T-cell (primary cell): ENCODE measurements around the gene LTBP3. TPM values are rescaled to one million over a fixed set of nuclear protein-coding genes. Genes with fewer than 3 reads are reported as not detected.
"Not testable (repeated sequence)": the region's sequence is repeated elsewhere in the genome, so short reads cannot be mapped to it uniquely, and the experiment has no call there.

Source experiments
- ATAC-seq, 4 experiments: fragments of 200-7000 bp in 3 of 4; fragments of 150-1000 bp in 1 of 4; cut with Tn5 transposase; replicated peaks in 1 of 4; 1 replicate in 3 of 4; 2 replicates in 1 of 4; pipeline ENCODE4 v1.10.0; 2021; ENCODE audit warnings: moderate library complexity in 3 of 4, mild to moderate bottlenecking in 2 of 4, moderate number of reproducible peaks in 1 of 4
- CTCF ChIA-PET, 2 donors: fragments of 300-600 bp; sonication (Branson Sonifier 250); formaldehyde crosslinking; loops; one replicate each; lab custom pipeline; 2022; ENCODE audit warnings: antibody characterized with exemption in 2 of 2; lab: Charles Lee
- POLR2A ChIA-PET, 2 donors: fragments of 300-600 bp; sonication (Branson Sonifier 250); formaldehyde crosslinking; loops; one replicate each; lab custom pipeline; 2022; ENCODE audit warnings: antibody characterized with exemption in 2 of 2; lab: Charles Lee
- DNase-seq, 35 experiments: peaks; one replicate each; pipeline versions ENCODE4 v3.0.0 to v3.0.0-alpha.2; 2013 to 2023
- H3K27ac ChIP-seq: one replicate; pipeline ENCODE4 v1.5.1; 2013; ENCODE audit warnings: low read length
- H3K27me3 ChIP-seq, 2 experiments: replicated peaks in 1 of 2; 1 replicate in 1 of 2; 2 replicates in 1 of 2; pipeline versions ENCODE4 v1.6.1 to v1.7.0; 2013; ENCODE audit warnings: low read length in 1 of 2, mixed read lengths in 1 of 2; ENCODE audit not compliant: control insufficient read depth in 2 of 2, insufficient read depth in 2 of 2; ENCODE audit errors: extremely low read depth in 1 of 2
- H3K36me3 ChIP-seq, 2 donors: 1 replicate in 1 of 2; 2 replicates in 1 of 2; pipeline versions ENCODE4 v1.6.1 to v1.7.0; 2013; ENCODE audit warnings: low read length in 1 of 2; ENCODE audit not compliant: control insufficient read depth in 2 of 2, insufficient read depth in 1 of 2; ENCODE audit errors: extremely low read depth in 1 of 2
- H3K4me1 ChIP-seq, 2 experiments: 1 replicate in 1 of 2; 2 replicates in 1 of 2; pipeline versions ENCODE4 v1.6.1 to v1.7.0; 2013; ENCODE audit warnings: low read length in 2 of 2, mixed read lengths in 1 of 2; ENCODE audit not compliant: insufficient read depth in 2 of 2, control insufficient read depth in 1 of 2; ENCODE audit errors: extremely low read depth in 1 of 2
- H3K4me3 ChIP-seq, 2 donors: 1 replicate in 1 of 2; 2 replicates in 1 of 2; pipeline versions ENCODE4 v1.5.1 to v1.7.0; 2013; ENCODE audit warnings: mild to moderate bottlenecking in 2 of 2, low read length in 1 of 2, moderate library complexity in 1 of 2; ENCODE audit not compliant: control insufficient read depth in 1 of 2; ENCODE audit errors: extremely low read depth in 1 of 2
- H3K9me3 ChIP-seq: 2 replicates; pipeline ENCODE4 v1.7.0; 2013
- H3K27ac Mint-ChIP-seq, 2 donors: one replicate each; pipeline ENCODE4 v1.8.0; 2020 to 2021; ENCODE audit warnings: mild to moderate bottlenecking in 2 of 2, mixed read lengths in 2 of 2
- H3K27me3 Mint-ChIP-seq, 2 donors: one replicate each; pipeline ENCODE4 v1.8.0; 2021 to 2022; ENCODE audit warnings: mixed read lengths in 2 of 2
- H3K36me3 Mint-ChIP-seq: one replicate; pipeline ENCODE4 v1.8.0; 2021; ENCODE audit warnings: mixed read lengths
- H3K4me1 Mint-ChIP-seq, 3 donors: one replicate each; pipeline ENCODE4 v1.8.0; 2020 to 2022; ENCODE audit warnings: mixed read lengths in 3 of 3, mild to moderate bottlenecking in 1 of 3
- H3K4me3 Mint-ChIP-seq, 3 donors: one replicate each; pipeline ENCODE4 v1.8.0; 2020 to 2022; ENCODE audit warnings: mild to moderate bottlenecking in 3 of 3, mixed read lengths in 3 of 3, moderate library complexity in 3 of 3
- H3K9me3 Mint-ChIP-seq, 3 donors: one replicate each; pipeline ENCODE4 v1.8.0; 2020 to 2022; ENCODE audit warnings: mixed read lengths in 3 of 3
- WGBS: methylation state at CpG from one replicate; pipeline ENCODE4 v1.1.5; 2013; ENCODE audit warnings: missing lambda C conversion rate; ENCODE audit not compliant: insufficient coverage; 5-methylcytosine and 5-hydroxymethylcytosine counted together
- total RNA-seq, 35 experiments: library from RNA in 6 of 35; stranded (reverse) in 6 of 35; fragments of 120-200 nt in 1 of 35; gene quantifications; one replicate each; pipeline versions ENCODE4 v1.2.1 to v1.2.4 and lab custom pipeline; 2013 to 2026

Gene LTBP3
- total RNA-seq, 5 donors from 2014 or later (not counting 1 experiment from before 2014, with no cell fraction given), result 200 to 364 (median 284) TPM

DNA sequence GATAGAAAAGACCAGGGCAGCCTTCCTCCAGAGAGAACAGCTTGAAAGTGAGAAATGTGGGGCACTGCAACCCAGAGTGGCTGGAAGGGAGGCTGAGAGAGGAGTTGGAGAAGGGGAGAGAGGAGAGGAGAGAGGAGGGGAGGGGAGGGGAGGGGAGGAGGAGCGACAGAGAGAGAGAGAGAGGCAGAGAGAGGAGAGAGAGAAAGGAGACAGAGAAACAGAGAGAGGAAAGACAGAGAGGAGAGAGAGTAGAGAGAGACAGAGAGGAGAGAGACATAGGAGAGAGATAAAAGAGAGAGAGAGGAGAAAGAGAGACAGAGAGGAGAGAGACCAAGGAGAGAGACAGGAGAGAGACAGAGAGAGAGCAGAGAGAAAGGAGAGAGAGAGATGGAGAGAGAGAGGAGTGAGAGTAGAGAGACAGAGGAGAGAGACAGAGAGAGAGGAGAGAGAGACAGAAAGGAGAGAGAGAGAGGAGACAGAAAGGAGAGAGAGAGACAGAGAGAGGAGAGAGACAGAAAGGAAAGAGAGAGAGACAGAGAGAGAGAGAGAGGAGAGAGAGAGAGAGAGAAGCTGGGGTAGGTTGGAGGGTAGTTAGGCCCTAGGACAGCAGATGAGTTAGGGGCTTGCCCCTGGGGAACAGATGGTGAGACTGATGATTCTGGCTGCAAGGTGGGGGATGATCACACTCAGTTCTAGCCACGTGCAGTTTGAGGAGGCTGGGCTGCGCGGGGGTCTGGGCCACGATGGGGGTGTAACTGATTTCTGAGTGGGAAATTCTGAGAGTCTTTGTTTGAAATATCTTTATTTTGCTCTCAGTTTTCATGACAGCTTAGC, 41.8 kb downstream of the LTBP3 start:
- Histone ChIP-seq H3K27ac (no peak overlapping the region), H3K4me1 (no peaks in the 10 kb centered on the region), H3K4me3 (no peak overlapping the region), H3K27me3 (no peaks in the 10 kb centered on the region), H3K36me3 (no peaks in the 10 kb centered on the region), H3K9me3 (no peaks in the 10 kb centered on the region)
- H3K27me3 Mint-ChIP-seq, result no peaks in the 10 kb centered on the region
- 79% methylated on average over 5 of the region's 5 CpGs for WGBS
- H3K9me3 Mint-ChIP-seq, result no peaks in the 10 kb centered on the region
- CTCF ChIA-PET, result interaction anchor here in 1 of 2 donors (0.6 kb wide), 2 partner anchors 9 to 76 kb away, joined by 3 to 4 read pairs; no protein-coding TSS in a partner anchor
- no peaks in the 10 kb centered on the region for H3K36me3 Mint-ChIP-seq
- H3K4me3 Mint-ChIP-seq, result no peak overlapping the region
- peak overlapping the region; percentile 57 to 64 for H3K27ac Mint-ChIP-seq
- DNase-seq (no peak), ATAC-seq (peak in 3 of 4 experiments; percentile 23 to 29 (median 24))
- H3K4me1 Mint-ChIP-seq, result peaks cover 6 to 11% (median 9%) of the 10 kb centered on the region in 3 donors
- POLR2A ChIA-PET, result interaction anchor here (0.6 kb wide), 2 partner anchors 18 to 565 kb away, joined by 3 to 5 read pairs; partner anchors contain the start of gene MALAT1 (in 1 of the 2)

DNA sequence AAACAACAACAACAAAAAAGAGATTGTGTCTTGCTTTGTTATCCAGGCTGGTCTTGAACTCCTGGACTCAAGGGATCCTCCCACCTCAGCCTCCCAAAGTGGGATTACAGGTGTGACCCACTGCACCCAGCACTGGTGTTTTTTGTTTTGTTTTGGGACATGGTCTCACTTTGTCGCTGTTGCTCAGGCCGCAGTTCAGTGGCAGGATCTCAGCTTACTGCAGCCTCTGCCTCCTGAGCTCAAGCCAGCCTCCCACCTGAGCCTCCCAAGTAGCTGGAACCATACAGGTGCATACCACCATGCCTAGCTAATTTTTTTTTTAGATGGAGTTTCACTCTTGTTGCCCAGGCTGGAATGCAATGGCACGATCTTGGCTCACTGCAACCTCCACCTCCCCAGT, 45.8 kb downstream of the LTBP3 start:
- CTCF ChIA-PET, result interaction anchor here in 1 of 2 donors (0.6 kb wide), 1 partner anchor 20 kb away, joined by 3 read pairs; no protein-coding TSS in a partner anchor
- H3K27me3 Mint-ChIP-seq, ATAC-seq, H3K9me3 Mint-ChIP-seq, H3K36me3 ChIP-seq, H3K27ac ChIP-seq, H3K27ac Mint-ChIP-seq, DNase-seq, H3K9me3 ChIP-seq, H3K4me3 Mint-ChIP-seq, H3K4me3 ChIP-seq, H3K27me3 ChIP-seq, H3K36me3 Mint-ChIP-seq: not testable (repeated sequence)
- peaks cover 21 to 29% (median 29%) of the 10 kb centered on the region in 3 donors for H3K4me1 Mint-ChIP-seq
- POLR2A ChIA-PET, result interaction anchor here in 1 of 2 donors (0.7 kb wide), 1 partner anchor 50 kb away, joined by 5 read pairs; no protein-coding TSS in a partner anchor
- peaks cover 0 to 12% of the 10 kb centered on the region in 2 experiments for H3K4me1 ChIP-seq
- WGBS, result 100% methylated on average over 1 of the region's 3 CpGs

DNA sequence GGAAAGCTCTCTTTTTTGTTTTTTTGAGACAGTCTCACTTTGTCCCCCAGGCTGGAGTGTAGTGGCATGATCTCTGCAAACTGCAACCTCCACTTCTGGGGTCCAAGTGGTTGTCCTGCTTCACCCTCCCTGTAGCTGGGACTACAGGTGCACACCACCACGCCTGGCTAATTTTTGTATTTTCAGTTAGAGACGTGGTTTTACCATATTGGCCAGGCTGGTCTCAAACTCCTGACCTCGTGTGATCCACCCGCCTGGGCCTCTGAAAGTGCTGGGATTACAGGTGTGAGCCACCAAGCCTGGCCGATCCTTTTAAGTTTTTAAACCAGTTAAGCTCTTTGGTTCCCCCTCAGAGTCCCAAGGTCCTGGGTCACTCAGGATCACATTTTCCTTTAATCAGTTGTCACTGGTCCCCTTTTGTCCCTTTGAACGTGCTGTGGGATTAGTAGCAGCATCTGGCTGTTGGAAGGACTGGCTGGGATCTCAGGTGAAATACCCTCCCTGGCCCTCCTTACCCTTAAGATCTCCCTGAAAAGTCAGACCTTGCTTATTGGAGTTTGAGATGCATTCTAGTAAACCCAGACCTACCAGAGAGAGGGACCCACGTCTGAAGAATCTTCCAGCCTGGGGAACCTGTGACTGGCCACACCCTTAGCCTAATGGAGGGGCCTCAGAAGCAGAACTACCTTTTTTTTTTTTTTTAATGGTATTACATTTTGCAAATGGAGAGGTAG, 51.2 kb downstream of the LTBP3 start:
- Histone ChIP-seq H3K4me1 (peaks cover 37 to 40% of the 10 kb centered on the region in 2 experiments), H3K27me3 (no peaks in the 10 kb centered on the region), H3K27ac (peak overlapping the region; percentile 12), H3K9me3 (no peaks in the 10 kb centered on the region), H3K36me3 (peaks cover 3 to 47% of the 10 kb centered on the region in 2 donors), H3K4me3 (no peak overlapping the region)
- no peak overlapping the region for H3K4me3 Mint-ChIP-seq
- 25% methylated on average over 5 of the region's 7 CpGs for WGBS
- no peaks in the 10 kb centered on the region for H3K27me3 Mint-ChIP-seq
- peak in 6 of 35 experiments; percentile 21 to 59 (median 48) for DNase-seq
- ATAC-seq, result peak; percentile 16 to 40 (median 22)
- ChIA-PET CTCF (interaction anchor here (0.5 to 6.2 kb wide), 7 partner anchors 9 to 177 kb away, joined by 3 to 56 read pairs (median 7); partner anchors contain the start of gene MALAT1 (in 1 of the 2)), POLR2A (interaction anchor here (0.6 to 5.1 kb wide), 23 partner anchors 7 to 325 kb away, joined by 3 to 96 read pairs (median 5); partner anchors contain the start of gene MALAT1 (in 2 of the 2))
- H3K9me3 Mint-ChIP-seq, result no peaks in the 10 kb centered on the region
- peaks cover 32% of the 10 kb centered on the region for H3K36me3 Mint-ChIP-seq
- H3K27ac Mint-ChIP-seq, result peak overlapping the region; percentile 53 to 87
- H3K4me1 Mint-ChIP-seq, result peaks cover 51 to 64% (median 53%) of the 10 kb centered on the region in 3 donors

DNA sequence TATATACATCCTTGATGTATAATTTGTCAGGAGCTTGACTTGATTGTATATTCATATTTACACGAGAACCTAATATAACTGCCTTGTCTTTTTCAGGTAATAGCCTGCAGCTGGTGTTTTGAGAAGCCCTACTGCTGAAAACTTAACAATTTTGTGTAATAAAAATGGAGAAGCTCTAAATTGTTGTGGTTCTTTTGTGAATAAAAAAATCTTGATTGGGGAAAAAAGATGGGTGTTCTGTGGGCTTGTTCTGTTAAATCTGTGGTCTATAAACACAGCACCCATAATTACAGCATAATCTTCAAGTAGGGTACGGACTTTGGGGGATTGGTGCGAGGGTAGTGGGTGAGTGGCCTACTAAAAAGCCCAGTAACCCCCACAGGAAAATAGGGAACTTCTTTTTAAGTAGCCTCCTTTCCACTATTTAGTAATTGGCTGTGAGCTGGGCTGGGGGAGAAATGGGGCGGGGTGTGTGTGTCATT, 51.8 kb downstream of the LTBP3 start:
- H3K27ac Mint-ChIP-seq, result peak overlapping the region; percentile 53 to 87
- H3K9me3 ChIP-seq, result no peaks in the 10 kb centered on the region
- peak in 2 of 35 experiments; percentile 48 to 51 for DNase-seq
- no peaks in the 10 kb centered on the region for H3K27me3 Mint-ChIP-seq
- H3K36me3 ChIP-seq, result peaks cover 3 to 53% of the 10 kb centered on the region in 2 donors
- H3K27ac ChIP-seq, result peak overlapping the region; percentile 12
- H3K4me1 ChIP-seq, result peaks cover 38 to 40% of the 10 kb centered on the region in 2 experiments
- H3K9me3 Mint-ChIP-seq, result no peaks in the 10 kb centered on the region
- no peak overlapping the region for H3K4me3 Mint-ChIP-seq
- CTCF ChIA-PET, result interaction anchor here in 1 of 2 donors (1.0 to 6.2 kb wide), 7 partner anchors 8 to 139 kb away, joined by 3 to 56 read pairs (median 7); partner anchors contain the start of gene MALAT1
- H3K4me1 Mint-ChIP-seq, result peaks cover 51 to 70% (median 53%) of the 10 kb centered on the region in 3 donors
- H3K4me3 ChIP-seq, result peak overlapping the region; percentile 79 to 100
- no peak for ATAC-seq
- POLR2A ChIA-PET, result interaction anchor here (0.6 to 5.1 kb wide), 23 partner anchors 8 to 326 kb away, joined by 3 to 96 read pairs (median 5); partner anchors contain the start of gene MALAT1 (in 1 of the 2)
- no CpG with 5 or more reads among the region's 4 CpGs for WGBS
- H3K36me3 Mint-ChIP-seq, result peaks cover 32% of the 10 kb centered on the region
- no peaks in the 10 kb centered on the region for H3K27me3 ChIP-seq

DNA sequence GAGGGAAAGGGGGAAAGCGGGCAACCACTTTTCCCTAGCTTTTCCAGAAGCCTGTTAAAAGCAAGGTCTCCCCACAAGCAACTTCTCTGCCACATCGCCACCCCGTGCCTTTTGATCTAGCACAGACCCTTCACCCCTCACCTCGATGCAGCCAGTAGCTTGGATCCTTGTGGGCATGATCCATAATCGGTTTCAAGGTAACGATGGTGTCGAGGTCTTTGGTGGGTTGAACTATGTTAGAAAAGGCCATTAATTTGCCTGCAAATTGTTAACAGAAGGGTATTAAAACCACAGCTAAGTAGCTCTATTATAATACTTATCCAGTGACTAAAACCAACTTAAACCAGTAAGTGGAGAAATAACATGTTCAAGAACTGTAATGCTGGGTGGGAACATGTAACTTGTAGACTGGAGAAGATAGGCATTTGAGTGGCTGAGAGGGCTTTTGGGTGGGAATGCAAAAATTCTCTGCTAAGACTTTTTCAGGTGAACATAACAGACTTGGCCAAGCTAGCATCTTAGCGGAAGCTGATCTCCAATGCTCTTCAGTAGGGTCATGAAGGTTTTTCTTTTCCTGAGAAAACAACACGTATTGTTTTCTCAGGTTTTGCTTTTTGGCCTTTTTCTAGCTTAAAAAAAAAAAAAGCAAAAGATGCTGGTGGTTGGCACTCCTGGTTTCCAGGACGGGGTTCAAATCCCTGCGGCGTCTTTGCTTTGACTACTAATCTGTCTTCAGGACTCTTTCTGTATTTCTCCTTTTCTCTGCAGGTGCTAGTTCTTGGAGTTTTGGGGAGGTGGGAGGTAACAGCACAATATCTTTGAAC, 52.5 kb downstream of the LTBP3 start:
- no peaks in the 10 kb centered on the region for H3K9me3 Mint-ChIP-seq
- H3K4me3 Mint-ChIP-seq, result no peak overlapping the region
- Histone ChIP-seq H3K27ac (peak overlapping the region; percentile 60), H3K4me1 (peaks cover 38 to 40% of the 10 kb centered on the region in 2 experiments), H3K27me3 (no peaks in the 10 kb centered on the region), H3K4me3 (peak overlapping the region; percentile 79 to 100), H3K36me3 (peaks cover 3 to 60% of the 10 kb centered on the region in 2 donors), H3K9me3 (no peaks in the 10 kb centered on the region)
- H3K27ac Mint-ChIP-seq, result peak overlapping the region; percentile 53 to 87
- no peak for ATAC-seq
- ChIA-PET POLR2A (interaction anchor here (0.6 to 5.1 kb wide), 29 partner anchors 7 to 1511 kb away, joined by 3 to 96 read pairs (median 4); partner anchors contain the start of genes DPF2 (in 1 of the 2) and MALAT1 (in 1 of the 2)), CTCF (interaction anchor here (0.5 to 6.2 kb wide), 10 partner anchors 7 to 90 kb away, joined by 3 to 56 read pairs (median 4); partner anchors contain the start of gene MALAT1 (in 1 of the 2))
- no peaks in the 10 kb centered on the region for H3K27me3 Mint-ChIP-seq
- peaks cover 32% of the 10 kb centered on the region for H3K36me3 Mint-ChIP-seq
- 20% methylated on average over 2 of the region's 12 CpGs for WGBS
- peak in 1 of 35 experiments; percentile 34 for DNase-seq
- H3K4me1 Mint-ChIP-seq, result peaks cover 48 to 69% (median 51%) of the 10 kb centered on the region in 3 donors
